Measurements from ENCODE around the gene ELOA.

- TF ChIP-seq EZH2 (IDR thresholded peaks at IDR 0.05; ENCODE audit: insufficient read depth, poor library complexity, severe bottlenecking) (no peak), EZH2phosphoT487 (IDR thresholded peaks at IDR 0.05; ENCODE audit: insufficient read depth, low read depth) (no peak)
These were observed 61.0 kb downstream of the ELOA start for GRCh38 chr1:23804183-23804835.
